Neural progenitor cell (in vitro differentiated cells): ENCODE results near the gene SMDT1. TPM values are rescaled to one million over a fixed set of nuclear protein-coding genes. Genes with fewer than 3 reads are reported as not detected.

Experiments
- DNase-seq: peaks from one replicate; pipeline ENCODE4 v3.0.0-alpha.2; 2016; ENCODE audit warnings: low spot score
- H2AFZ ChIP-seq: fragments of 200-600 bp; sonication (generic); replicated peaks from 2 replicates; pipeline ENCODE4 v1.6.1; 2016; ENCODE audit warnings: antibody characterized with exemption
- H3F3A ChIP-seq: fragments of 200-600 bp; sonication (generic); 2 replicates; pipeline ENCODE4 v1.6.1; 2016; ENCODE audit warnings: antibody characterized with exemption, low read depth
- H3K27ac ChIP-seq: fragments of 200-600 bp; sonication (generic); 2 replicates; pipeline ENCODE4 v1.5.1; 2016; ENCODE audit warnings: mild to moderate bottlenecking
- H3K27me3 ChIP-seq: fragments of 200-600 bp; sonication (generic); 2 replicates; pipeline ENCODE4 v1.6.1; 2016; ENCODE audit warnings: mild to moderate bottlenecking, moderate library complexity
- H3K36me3 ChIP-seq: fragments of 200-600 bp; sonication (generic); 2 replicates; pipeline ENCODE4 v1.5.1; 2016
- H3K4me1 ChIP-seq: fragments of 200-600 bp; sonication (generic); 2 replicates; pipeline ENCODE4 v1.6.1; 2016; ENCODE audit warnings: mixed run types
- H3K4me2 ChIP-seq: fragments of 200-600 bp; sonication (generic); 2 replicates; pipeline ENCODE4 v1.6.1; 2016
- H3K4me3 ChIP-seq: fragments of 200-600 bp; sonication (generic); 2 replicates; pipeline ENCODE4 v1.5.1; 2016
- H3K79me2 ChIP-seq: fragments of 200-600 bp; sonication (generic); 2 replicates; pipeline ENCODE4 v1.6.1; 2016; ENCODE audit warnings: low read depth
- H3K9ac ChIP-seq: fragments of 200-600 bp; sonication (generic); 2 replicates; pipeline ENCODE4 v1.6.1; 2016
- H3K9me3 ChIP-seq: fragments of 200-600 bp; sonication (generic); 2 replicates; pipeline ENCODE4 v1.5.1; 2016; ENCODE audit warnings: low read depth
- H4K20me1 ChIP-seq: fragments of 200-600 bp; sonication (generic); 2 replicates; pipeline ENCODE4 v1.6.1; 2016; ENCODE audit warnings: low read depth
- H3K27ac Mint-ChIP-seq: 3 replicates; pipeline ENCODE4 v1.8.0; 2021; ENCODE audit warnings: mixed read lengths
- H3K27me3 Mint-ChIP-seq: 2 replicates; pipeline ENCODE4 v1.8.0; 2022; ENCODE audit warnings: low read depth, mild to moderate bottlenecking, inconsistent platforms, moderate library complexity, mixed read lengths; ENCODE audit not compliant: insufficient read depth
- H3K36me3 Mint-ChIP-seq: 3 replicates; pipeline ENCODE4 v1.8.0; 2021; ENCODE audit warnings: mixed read lengths
- H3K4me1 Mint-ChIP-seq: 3 replicates; pipeline ENCODE4 v1.8.0; 2021; ENCODE audit warnings: mixed read lengths
- H3K4me3 Mint-ChIP-seq: 3 replicates; pipeline ENCODE4 v1.8.0; 2021; ENCODE audit warnings: mild to moderate bottlenecking, moderate library complexity, mixed read lengths
- H3K9me3 Mint-ChIP-seq: 3 replicates; pipeline ENCODE4 v1.8.0; 2020; ENCODE audit warnings: mixed read lengths
- EZH2 ChIP-seq: fragments of 200-600 bp; sonication (generic); IDR thresholded peaks from 2 replicates; pipeline ENCODE4 v1.6.1; 2017; ENCODE audit warnings: antibody characterized with exemption, mild to moderate bottlenecking, moderate library complexity
- EZH2phosphoT487 ChIP-seq: fragments of 200-600 bp; sonication (generic); IDR thresholded peaks from 2 replicates; pipeline ENCODE4 v1.6.1; 2017; ENCODE audit warnings: antibody characterized with exemption
- total RNA-seq: library from RNA; depleted of rRNA; stranded (reverse); fragments of >200 nt; gene quantifications from 2 replicates; pipeline ENCODE4 v1.2.3, GENCODE V29; 2015; ENCODE audit warnings: low replicate concordance
- TF ChIP-seq, protein P1 (sequence below): fragments of 200-600 bp; sonication (generic); IDR thresholded peaks from 2 replicates; pipeline ENCODE4 v1.5.1; 2017; ENCODE audit warnings: antibody characterized with exemption, mild to moderate bottlenecking

The SMDT1 gene
- total RNA-seq, 1 donor from 2014 or later = 2.9 TPM

DNA sequence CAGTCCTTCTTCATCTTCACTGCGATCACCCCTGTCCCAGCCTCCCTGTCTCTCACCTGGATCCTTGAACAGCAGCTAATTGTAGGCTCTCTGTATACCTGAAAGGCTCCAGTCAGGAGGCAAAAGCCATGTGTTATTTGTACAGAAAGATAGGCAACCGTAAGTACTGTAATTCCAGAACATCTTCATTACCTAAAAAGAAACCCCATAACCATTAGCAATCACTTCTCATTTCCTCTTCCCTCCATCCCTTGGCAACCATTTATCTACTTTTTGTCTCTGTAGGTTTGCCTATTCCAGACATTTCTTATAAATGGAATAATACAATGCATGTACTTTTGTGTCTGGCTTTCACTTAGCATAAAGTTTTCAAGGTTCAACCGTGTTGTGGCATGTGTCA is 26.7 kb upstream of the SMDT1 start:
- Histone ChIP-seq H3F3A (peaks cover 5% of the 10 kb centered on the region), H4K20me1 (no peaks in the 10 kb centered on the region), H3K9me3 (peaks cover 10% of the 10 kb centered on the region), H3K4me1 (no peaks in the 10 kb centered on the region), H2AFZ (no peak overlapping the region), H3K27ac (no peak overlapping the region), H3K4me2 (no peak overlapping the region), H3K4me3 (no peak overlapping the region), H3K79me2 (no peaks in the 10 kb centered on the region), H3K27me3 (no peaks in the 10 kb centered on the region), H3K36me3 (no peaks in the 10 kb centered on the region), H3K9ac (no peak overlapping the region)
- H3K36me3 Mint-ChIP-seq = peaks cover 8% of the 10 kb centered on the region
- DNase-seq = no peak
- peaks cover under 1% of the 10 kb centered on the region for H3K27me3 Mint-ChIP-seq
- TF ChIP-seq, protein P1, sequence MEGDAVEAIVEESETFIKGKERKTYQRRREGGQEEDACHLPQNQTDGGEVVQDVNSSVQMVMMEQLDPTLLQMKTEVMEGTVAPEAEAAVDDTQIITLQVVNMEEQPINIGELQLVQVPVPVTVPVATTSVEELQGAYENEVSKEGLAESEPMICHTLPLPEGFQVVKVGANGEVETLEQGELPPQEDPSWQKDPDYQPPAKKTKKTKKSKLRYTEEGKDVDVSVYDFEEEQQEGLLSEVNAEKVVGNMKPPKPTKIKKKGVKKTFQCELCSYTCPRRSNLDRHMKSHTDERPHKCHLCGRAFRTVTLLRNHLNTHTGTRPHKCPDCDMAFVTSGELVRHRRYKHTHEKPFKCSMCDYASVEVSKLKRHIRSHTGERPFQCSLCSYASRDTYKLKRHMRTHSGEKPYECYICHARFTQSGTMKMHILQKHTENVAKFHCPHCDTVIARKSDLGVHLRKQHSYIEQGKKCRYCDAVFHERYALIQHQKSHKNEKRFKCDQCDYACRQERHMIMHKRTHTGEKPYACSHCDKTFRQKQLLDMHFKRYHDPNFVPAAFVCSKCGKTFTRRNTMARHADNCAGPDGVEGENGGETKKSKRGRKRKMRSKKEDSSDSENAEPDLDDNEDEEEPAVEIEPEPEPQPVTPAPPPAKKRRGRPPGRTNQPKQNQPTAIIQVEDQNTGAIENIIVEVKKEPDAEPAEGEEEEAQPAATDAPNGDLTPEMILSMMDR = no peak
- no peak for TF ChIP-seq EZH2
- TF ChIP-seq EZH2phosphoT487 = no peak
- H3K9me3 Mint-ChIP-seq = peaks cover 12% of the 10 kb centered on the region
- H3K4me1 Mint-ChIP-seq = no peaks in the 10 kb centered on the region
- no peak overlapping the region for H3K27ac Mint-ChIP-seq
- no peak overlapping the region for H3K4me3 Mint-ChIP-seq

DNA sequence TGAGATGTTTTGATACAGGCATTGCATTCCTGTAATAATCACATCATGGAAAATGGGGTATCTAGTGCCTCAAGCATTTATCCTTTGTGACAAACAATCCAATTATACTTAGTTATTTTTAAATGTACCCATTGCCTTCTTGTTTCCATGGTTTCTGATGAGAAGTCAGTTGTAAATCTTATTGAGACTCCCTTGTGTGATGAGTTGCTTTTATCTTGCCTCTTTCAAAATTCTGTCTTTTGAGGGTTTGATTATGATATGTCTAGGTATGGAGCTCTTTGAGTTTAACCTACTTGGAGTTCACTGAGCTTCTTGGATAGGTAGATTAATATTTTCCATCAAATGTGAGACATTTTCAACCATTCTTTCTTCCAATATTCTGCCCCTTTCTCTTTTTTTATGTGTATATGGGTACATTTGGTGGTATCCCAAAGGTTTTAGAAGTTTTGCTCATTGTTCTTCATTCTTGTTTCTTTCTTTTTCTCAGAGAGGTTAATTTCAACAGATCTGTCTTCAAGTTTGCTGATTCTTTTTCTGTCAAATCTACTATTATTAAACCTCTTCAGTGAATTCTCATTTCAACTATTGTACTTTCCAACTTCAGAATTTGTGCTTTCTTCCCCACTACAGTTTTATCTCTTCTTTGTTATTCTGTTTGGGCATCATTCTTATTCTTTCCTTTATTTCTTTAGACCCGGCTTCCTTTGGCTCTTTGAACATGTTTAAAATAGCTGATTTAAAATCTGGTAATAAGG is 22.6 kb upstream of the SMDT1 start:
- Histone ChIP-seq H3K27me3 (no peaks in the 10 kb centered on the region), H3K4me3 (no peak overlapping the region), H2AFZ (no peak overlapping the region), H4K20me1 (no peaks in the 10 kb centered on the region), H3K4me1 (no peaks in the 10 kb centered on the region), H3K9me3 (peaks cover 10% of the 10 kb centered on the region), H3K79me2 (no peaks in the 10 kb centered on the region), H3K36me3 (peaks cover 3% of the 10 kb centered on the region), H3K27ac (no peak overlapping the region), H3K9ac (no peak overlapping the region), H3F3A (peaks cover 5% of the 10 kb centered on the region), H3K4me2 (no peak overlapping the region)
- TF ChIP-seq, protein P1 = no peak
- no peak for TF ChIP-seq EZH2phosphoT487
- no peak for TF ChIP-seq EZH2
- no peak overlapping the region for H3K27ac Mint-ChIP-seq
- H3K4me3 Mint-ChIP-seq = no peak overlapping the region
- peaks cover 9% of the 10 kb centered on the region for H3K27me3 Mint-ChIP-seq
- H3K9me3 Mint-ChIP-seq = peaks cover 18% of the 10 kb centered on the region
- no peaks in the 10 kb centered on the region for H3K4me1 Mint-ChIP-seq
- DNase-seq = no peak
- H3K36me3 Mint-ChIP-seq = peaks cover 32% of the 10 kb centered on the region

DNA sequence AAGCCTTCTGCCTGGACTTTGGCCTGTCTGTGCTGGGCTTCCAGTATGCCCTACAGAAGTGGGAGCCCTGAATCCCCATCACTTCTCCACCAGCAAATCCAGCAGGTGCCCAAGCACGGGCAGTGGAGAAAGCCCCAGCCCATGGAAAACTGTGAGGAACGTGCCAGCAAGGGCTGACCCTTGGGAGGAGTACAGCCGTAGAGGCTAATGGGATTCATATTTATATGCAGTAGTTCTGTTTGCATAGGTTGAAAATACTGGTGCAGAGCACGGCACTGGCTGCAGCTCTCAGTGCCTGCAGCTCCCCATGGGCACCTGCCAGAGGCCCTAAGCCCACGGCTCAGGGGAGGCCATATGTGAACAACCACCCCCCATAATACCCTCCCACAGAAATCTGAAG is 19.0 kb upstream of the SMDT1 start:
- H3K36me3 ChIP-seq = peaks cover 3% of the 10 kb centered on the region
- H3K27me3 ChIP-seq = no peaks in the 10 kb centered on the region
- peaks cover 18% of the 10 kb centered on the region for H3K9me3 Mint-ChIP-seq
- H3K9me3 ChIP-seq = peaks cover 10% of the 10 kb centered on the region
- peaks cover 5% of the 10 kb centered on the region for H3K4me1 Mint-ChIP-seq
- no peak for DNase-seq
- no peak overlapping the region for H3K9ac ChIP-seq
- H3F3A ChIP-seq = peaks cover 5% of the 10 kb centered on the region
- H3K27ac Mint-ChIP-seq = no peak overlapping the region
- no peaks in the 10 kb centered on the region for H3K79me2 ChIP-seq
- TF ChIP-seq EZH2phosphoT487 = no peak
- no peak for TF ChIP-seq EZH2
- TF ChIP-seq, protein P1 = no peak
- peaks cover 40% of the 10 kb centered on the region for H3K36me3 Mint-ChIP-seq
- no peak overlapping the region for H3K4me3 Mint-ChIP-seq
- H2AFZ ChIP-seq = no peak overlapping the region
- H4K20me1 ChIP-seq = no peaks in the 10 kb centered on the region
- peaks cover 12% of the 10 kb centered on the region for H3K27me3 Mint-ChIP-seq
- H3K4me3 ChIP-seq = no peak overlapping the region
- no peak overlapping the region for H3K27ac ChIP-seq
- no peaks in the 10 kb centered on the region for H3K4me1 ChIP-seq
- H3K4me2 ChIP-seq = no peak overlapping the region
